Mesenchymal stem cell (in vitro differentiated cells and primary cell): ENCODE results near the gene MTIF3. TPM values are rescaled to one million over a fixed set of nuclear protein-coding genes. Genes with fewer than 3 reads are reported as not detected.

Experiments used
- DNase-seq: peaks from one replicate; pipeline ENCODE4 v3.0.0-alpha.2; 2013
- H2AFZ ChIP-seq: one replicate; pipeline ENCODE4 v1.6.1; 2013; ENCODE audit warnings: low read depth, mild to moderate bottlenecking, control low read depth, inconsistent platforms, low read length, moderate library complexity
- H2AK5ac ChIP-seq: 2 replicates; pipeline ENCODE4 v1.6.1; 2013; ENCODE audit warnings: low read length, moderate library complexity, mild to moderate bottlenecking, inconsistent platforms; ENCODE audit not compliant: severe bottlenecking
- H2BK120ac ChIP-seq: one replicate; pipeline ENCODE4 v1.6.1; 2013; ENCODE audit warnings: low read depth, mild to moderate bottlenecking, inconsistent platforms, low read length, moderate library complexity
- H2BK12ac ChIP-seq, 2 experiments: one replicate each; pipeline ENCODE4 v1.6.1; 2013; ENCODE audit warnings: inconsistent platforms in 2 of 2, low read length in 2 of 2, mild to moderate bottlenecking in 2 of 2, moderate library complexity in 2 of 2, control low read depth in 1 of 2
- H2BK15ac ChIP-seq: one replicate; pipeline ENCODE4 v1.6.1; 2013; ENCODE audit warnings: mild to moderate bottlenecking, low read depth, inconsistent platforms; ENCODE audit not compliant: poor library complexity, severe bottlenecking
- H2BK5ac ChIP-seq: 2 replicates; pipeline ENCODE4 v1.6.1; 2013; ENCODE audit warnings: low read depth, mild to moderate bottlenecking, low read length, control low read depth, inconsistent platforms; ENCODE audit not compliant: poor library complexity, severe bottlenecking
- H3K14ac ChIP-seq, 2 experiments: one replicate each; pipeline ENCODE4 v1.6.1; 2013; ENCODE audit warnings: inconsistent platforms in 2 of 2, low read length in 2 of 2, control low read depth in 1 of 2, mild to moderate bottlenecking in 1 of 2, moderate library complexity in 1 of 2
- H3K18ac ChIP-seq, 2 experiments: one replicate each; pipeline ENCODE4 v1.6.1; 2013; ENCODE audit warnings: inconsistent platforms in 2 of 2, low read length in 2 of 2, control low read depth in 1 of 2, low read depth in 1 of 2, mild to moderate bottlenecking in 1 of 2
- H3K23ac ChIP-seq, 2 experiments: one replicate each; pipeline ENCODE4 v1.6.1; 2013; ENCODE audit warnings: inconsistent platforms in 2 of 2, low read length in 2 of 2, mild to moderate bottlenecking in 2 of 2, moderate library complexity in 2 of 2, control low read depth in 1 of 2
- H3K27ac ChIP-seq: 2 replicates; pipeline ENCODE4 v1.5.1; 2013; ENCODE audit warnings: mild to moderate bottlenecking, moderate library complexity, low read length, control low read depth, inconsistent platforms; ENCODE audit not compliant: poor library complexity, severe bottlenecking
- H3K27me3 ChIP-seq, 2 experiments: 2 replicates each; pipeline versions ENCODE4 v1.6.1 to v1.7.0; 2013; ENCODE audit warnings: low read length in 2 of 2, mild to moderate bottlenecking in 2 of 2, moderate library complexity in 2 of 2, control low read depth in 1 of 2, inconsistent platforms in 1 of 2; ENCODE audit not compliant: control insufficient read depth in 1 of 2, insufficient read depth in 1 of 2
- H3K36me3 ChIP-seq, 2 experiments: 2 replicates each; pipeline versions ENCODE4 v1.6.1 to v1.7.0; 2013; ENCODE audit warnings: low read length in 2 of 2, control low read depth in 1 of 2, inconsistent platforms in 1 of 2, low read depth in 1 of 2, mild to moderate bottlenecking in 1 of 2; ENCODE audit not compliant: insufficient read depth in 2 of 2, control insufficient read depth in 1 of 2
- H3K4ac ChIP-seq, 2 experiments: one replicate each; pipeline ENCODE4 v1.6.1; 2013; ENCODE audit warnings: inconsistent platforms in 2 of 2, low read length in 2 of 2, mild to moderate bottlenecking in 2 of 2, moderate library complexity in 2 of 2, control low read depth in 1 of 2, low read depth in 1 of 2
- H3K4me1 ChIP-seq: 2 replicates; pipeline ENCODE4 v1.6.1; 2013; ENCODE audit warnings: low read depth, low read length, control low read depth; ENCODE audit not compliant: control insufficient read depth, insufficient read depth
- H3K4me2 ChIP-seq: 2 replicates; pipeline ENCODE4 v1.6.1; 2013; ENCODE audit warnings: low read length, mild to moderate bottlenecking, inconsistent platforms; ENCODE audit not compliant: poor library complexity, severe bottlenecking
- H3K4me3 ChIP-seq, 2 experiments: 2 replicates each; pipeline versions ENCODE4 v1.5.1 to v1.7.0; 2013; ENCODE audit warnings: low read length in 2 of 2, mild to moderate bottlenecking in 2 of 2, control low read depth in 1 of 2, low read depth in 1 of 2; ENCODE audit not compliant: insufficient read depth in 1 of 2
- H3K79me1 ChIP-seq: replicated peaks from 2 replicates; pipeline ENCODE4 v1.6.1; 2013; ENCODE audit warnings: mild to moderate bottlenecking, control low read depth, low read length, inconsistent platforms; ENCODE audit not compliant: poor library complexity, severe bottlenecking
- H3K9ac ChIP-seq: 2 replicates; pipeline ENCODE4 v1.7.0; 2013; ENCODE audit warnings: mild to moderate bottlenecking, low read length, moderate library complexity
- H3K9me3 ChIP-seq: 2 replicates; pipeline ENCODE4 v1.7.0; 2013; ENCODE audit warnings: mild to moderate bottlenecking, low read length; ENCODE audit not compliant: control insufficient read depth
- H4K8ac ChIP-seq: one replicate; pipeline ENCODE4 v1.6.1; 2013; ENCODE audit warnings: inconsistent platforms, mild to moderate bottlenecking, low read length, moderate library complexity
- H4K91ac ChIP-seq: one replicate; pipeline ENCODE4 v1.6.1; 2013; ENCODE audit warnings: mild to moderate bottlenecking, low read length, inconsistent platforms
- WGBS: methylation state at CpG from one replicate; pipeline ENCODE4 v1.1.7; 2013; ENCODE audit warnings: mixed read lengths; 5-methylcytosine and 5-hydroxymethylcytosine counted together
- small RNA-seq: library from polyadenylated mRNA; stranded (forward); fragments of <200 nt; extraction: miRNeasy Mini kit (QIAGEN cat#:217004); gene quantifications from one replicate; pipeline ENCODE3, GENCODE V24; 2013; ENCODE audit warnings: low read depth

MTIF3 gene

GRCh38 chr13:27389891-27390290 lies 60.5 kb downstream of the MTIF3 start:
- no peak overlapping the region for H3K18ac ChIP-seq
- H2BK15ac ChIP-seq = no peak overlapping the region
- no peak overlapping the region for H3K4me2 ChIP-seq
- WGBS = 87% methylated on average over 5 of the region's 7 CpGs
- H2AK5ac ChIP-seq = no peak overlapping the region
- no peak overlapping the region for H3K27ac ChIP-seq
- no peaks in the 10 kb centered on the region for H3K4me1 ChIP-seq
- H2BK5ac ChIP-seq = no peak overlapping the region
- no peak overlapping the region for H2BK12ac ChIP-seq
- H2AFZ ChIP-seq = no peak overlapping the region
- no peak overlapping the region for H3K14ac ChIP-seq
- no peak overlapping the region for H3K9ac ChIP-seq
- no peak for DNase-seq
- no peak overlapping the region for H3K23ac ChIP-seq
- H4K8ac ChIP-seq = no peak overlapping the region
- no peaks in the 10 kb centered on the region for H3K79me1 ChIP-seq
- H3K4ac ChIP-seq = no peak overlapping the region
- peaks cover 21 to 42% of the 10 kb centered on the region in 2 experiments for H3K27me3 ChIP-seq
- no peaks in the 10 kb centered on the region for H3K36me3 ChIP-seq
- H3K4me3 ChIP-seq = no peak overlapping the region
- no peak overlapping the region for H4K91ac ChIP-seq
- no peak overlapping the region for H2BK120ac ChIP-seq
- H3K9me3 ChIP-seq = no peaks in the 10 kb centered on the region

- H3K27me3 ChIP-seq = peaks cover 30 to 46% of the 10 kb centered on the region in 2 experiments
- no peaks in the 10 kb centered on the region for H3K36me3 ChIP-seq
- no peak overlapping the region for H2BK12ac ChIP-seq
- no peak overlapping the region for H3K4me3 ChIP-seq
- no peak overlapping the region for H3K18ac ChIP-seq
- no peak for DNase-seq
- no peak overlapping the region for H4K8ac ChIP-seq
- no peaks in the 10 kb centered on the region for H3K79me1 ChIP-seq
- no peak overlapping the region for H3K4ac ChIP-seq
- H3K23ac ChIP-seq = no peak overlapping the region
- no peak overlapping the region for H4K91ac ChIP-seq
- H3K9ac ChIP-seq = no peak overlapping the region
- no peak overlapping the region for H3K27ac ChIP-seq
- no peak overlapping the region for H3K14ac ChIP-seq
- WGBS = 70% methylated on average over 1 of the region's 2 CpGs
- H2BK15ac ChIP-seq = no peak overlapping the region
- H3K9me3 ChIP-seq = no peaks in the 10 kb centered on the region
- H2AFZ ChIP-seq = no peak overlapping the region
- no peak overlapping the region for H3K4me2 ChIP-seq
- no peak overlapping the region for H2BK120ac ChIP-seq
- no peak overlapping the region for H2AK5ac ChIP-seq
- no peaks in the 10 kb centered on the region for H3K4me1 ChIP-seq
- H2BK5ac ChIP-seq = no peak overlapping the region
Observed at GRCh38 chr13:27388241-27388640, 62.1 kb downstream of the MTIF3 start.

Small RNA genes within 50 kb of the gene (small RNA-seq; reads per million reads assigned to genes)
- gene RNU6-63P = not detected
- not detected for gene RNY1P1
